ENCODE data around the gene VSTM4.

VSTM4 gene

GRCh38 chr10:49054753-49055152 lies 60.6 kb downstream of the VSTM4 start:
- H3K9ac ChIP-seq (ENCODE audit: low read length in 2 of 2) = no peak overlapping the region

GRCh38 chr10:49053998-49054692 lies 61.2 kb downstream of the VSTM4 start:
- H3K9ac ChIP-seq (ENCODE audit: low read length in 2 of 2) = no peak overlapping the region
- no peaks in the 10 kb centered on the region for H3K27me3 ChIP-seq (ENCODE audit: control insufficient read depth in 1 of 2, insufficient read depth in 2 of 2, low read length in 2 of 2)
- H3K4me3 ChIP-seq (ENCODE audit: low read length in 2 of 2) = no peak overlapping the region
- peaks cover 41% of the 10 kb centered on the region for H3K4me1 ChIP-seq (ENCODE audit: control insufficient read depth, insufficient read depth, low read length)
- H3K9me3 ChIP-seq (ENCODE audit: control insufficient read depth in 2 of 2, low read length in 2 of 2) = no peaks in the 10 kb centered on the region
- no peak overlapping the region for H3K27ac ChIP-seq (ENCODE audit: low read length)
- H3K36me3 ChIP-seq (ENCODE audit: control insufficient read depth in 2 of 2, insufficient read depth in 2 of 2, low read length in 2 of 2) = peaks cover 0 to 1% of the 10 kb centered on the region in 2 donors

More at GRCh38 chr10:49054753-49055152, 60.6 kb downstream of the VSTM4 start:
- H3K4me3 ChIP-seq (ENCODE audit: low read length in 2 of 2) = no peak overlapping the region
- H3K36me3 ChIP-seq (ENCODE audit: control insufficient read depth in 2 of 2, insufficient read depth in 2 of 2, low read length in 2 of 2) = peaks cover 0 to 2% of the 10 kb centered on the region in 2 donors
- no peak overlapping the region for H3K27ac ChIP-seq (ENCODE audit: low read length)
- peaks cover 41% of the 10 kb centered on the region for H3K4me1 ChIP-seq (ENCODE audit: control insufficient read depth, insufficient read depth, low read length)
- H3K27me3 ChIP-seq (ENCODE audit: control insufficient read depth in 1 of 2, insufficient read depth in 2 of 2, low read length in 2 of 2) = no peaks in the 10 kb centered on the region
- H3K9me3 ChIP-seq (ENCODE audit: control insufficient read depth in 2 of 2, low read length in 2 of 2) = no peaks in the 10 kb centered on the region

- Histone ChIP-seq H3K9me3 (ENCODE audit: control insufficient read depth in 2 of 2, low read length in 2 of 2) (no peaks in the 10 kb centered on the region), H3K27ac (ENCODE audit: low read length) (peak overlapping the region; percentile 11), H3K9ac (ENCODE audit: low read length in 2 of 2) (no peak overlapping the region), H3K27me3 (ENCODE audit: control insufficient read depth in 1 of 2, insufficient read depth in 2 of 2, low read length in 2 of 2) (no peaks in the 10 kb centered on the region), H3K4me3 (ENCODE audit: low read length in 2 of 2) (no peak overlapping the region), H3K36me3 (ENCODE audit: control insufficient read depth in 2 of 2, insufficient read depth in 2 of 2, low read length in 2 of 2) (peaks cover 0 to 2% of the 10 kb centered on the region in 2 donors), H3K4me1 (ENCODE audit: control insufficient read depth, insufficient read depth, low read length) (peaks cover 37% of the 10 kb centered on the region)
Measured at GRCh38 chr10:49053053-49053997, 62.0 kb downstream of the VSTM4 start.

GRCh38 chr10:49052069-49052468 lies 63.3 kb downstream of the VSTM4 start:
- Histone ChIP-seq H3K9me3 (ENCODE audit: control insufficient read depth in 2 of 2, low read length in 2 of 2) (no peaks in the 10 kb centered on the region), H3K27ac (ENCODE audit: low read length) (no peak overlapping the region), H3K4me3 (ENCODE audit: low read length in 2 of 2) (no peak overlapping the region), H3K36me3 (ENCODE audit: control insufficient read depth in 2 of 2, insufficient read depth in 2 of 2, low read length in 2 of 2) (peaks cover 0 to 7% of the 10 kb centered on the region in 2 donors), H3K27me3 (ENCODE audit: control insufficient read depth in 1 of 2, insufficient read depth in 2 of 2, low read length in 2 of 2) (no peaks in the 10 kb centered on the region), H3K9ac (ENCODE audit: low read length in 2 of 2) (no peak overlapping the region), H3K4me1 (ENCODE audit: control insufficient read depth, insufficient read depth, low read length) (peaks cover 33% of the 10 kb centered on the region)

GRCh38 chr10:49050906-49051305 lies 64.4 kb downstream of the VSTM4 start:
- Histone ChIP-seq H3K36me3 (ENCODE audit: control insufficient read depth in 2 of 2, insufficient read depth in 2 of 2, low read length in 2 of 2) (peaks cover 0 to 9% of the 10 kb centered on the region in 2 donors), H3K9ac (ENCODE audit: low read length in 2 of 2) (no peak overlapping the region), H3K4me3 (ENCODE audit: low read length in 2 of 2) (no peak overlapping the region), H3K9me3 (ENCODE audit: control insufficient read depth in 2 of 2, low read length in 2 of 2) (no peaks in the 10 kb centered on the region), H3K27me3 (ENCODE audit: control insufficient read depth in 1 of 2, insufficient read depth in 2 of 2, low read length in 2 of 2) (no peaks in the 10 kb centered on the region), H3K27ac (ENCODE audit: low read length) (no peak overlapping the region), H3K4me1 (ENCODE audit: control insufficient read depth, insufficient read depth, low read length) (peaks cover 26% of the 10 kb centered on the region)

GRCh38 chr10:49050366-49050765 lies 65.0 kb downstream of the VSTM4 start:
- Histone ChIP-seq H3K9me3 (ENCODE audit: control insufficient read depth in 2 of 2, low read length in 2 of 2) (no peaks in the 10 kb centered on the region), H3K27ac (ENCODE audit: low read length) (no peak overlapping the region), H3K27me3 (ENCODE audit: control insufficient read depth in 1 of 2, insufficient read depth in 2 of 2, low read length in 2 of 2) (no peaks in the 10 kb centered on the region)

GRCh38 chr10:49049660-49050059 lies 65.7 kb downstream of the VSTM4 start:
- Histone ChIP-seq H3K4me3 (ENCODE audit: low read length in 2 of 2) (no peak overlapping the region), H3K27ac (ENCODE audit: low read length) (no peak overlapping the region), H3K9me3 (ENCODE audit: control insufficient read depth in 2 of 2, low read length in 2 of 2) (no peaks in the 10 kb centered on the region), H3K9ac (ENCODE audit: low read length in 2 of 2) (no peak overlapping the region), H3K36me3 (ENCODE audit: control insufficient read depth in 2 of 2, insufficient read depth in 2 of 2, low read length in 2 of 2) (peaks cover 0 to 10% of the 10 kb centered on the region in 2 donors), H3K27me3 (ENCODE audit: control insufficient read depth in 1 of 2, insufficient read depth in 2 of 2, low read length in 2 of 2) (no peaks in the 10 kb centered on the region), H3K4me1 (ENCODE audit: control insufficient read depth, insufficient read depth, low read length) (peaks cover 19% of the 10 kb centered on the region)

More at GRCh38 chr10:49050366-49050765, 65.0 kb downstream of the VSTM4 start:
- Histone ChIP-seq H3K4me1 (ENCODE audit: control insufficient read depth, insufficient read depth, low read length) (peaks cover 21% of the 10 kb centered on the region), H3K36me3 (ENCODE audit: control insufficient read depth in 2 of 2, insufficient read depth in 2 of 2, low read length in 2 of 2) (peaks cover 0 to 10% of the 10 kb centered on the region in 2 donors), H3K9ac (ENCODE audit: low read length in 2 of 2) (no peak overlapping the region), H3K4me3 (ENCODE audit: low read length in 2 of 2) (no peak overlapping the region)

- Histone ChIP-seq H3K27me3 (ENCODE audit: control insufficient read depth in 1 of 2, insufficient read depth in 2 of 2, low read length in 2 of 2) (no peaks in the 10 kb centered on the region), H3K9me3 (ENCODE audit: control insufficient read depth in 2 of 2, low read length in 2 of 2) (no peaks in the 10 kb centered on the region), H3K4me3 (ENCODE audit: low read length in 2 of 2) (no peak overlapping the region), H3K9ac (ENCODE audit: low read length in 2 of 2) (no peak overlapping the region), H3K27ac (ENCODE audit: low read length) (no peak overlapping the region), H3K36me3 (ENCODE audit: control insufficient read depth in 2 of 2, insufficient read depth in 2 of 2, low read length in 2 of 2) (peaks cover 0 to 10% of the 10 kb centered on the region in 2 donors), H3K4me1 (ENCODE audit: control insufficient read depth, insufficient read depth, low read length) (peaks cover 2% of the 10 kb centered on the region)
Measured at GRCh38 chr10:49047128-49047639, 68.1 kb downstream of the VSTM4 start.

GRCh38 chr10:49044293-49045193 lies 70.8 kb downstream of the VSTM4 start:
- Histone ChIP-seq H3K4me1 (ENCODE audit: control insufficient read depth, insufficient read depth, low read length) (peaks cover 2% of the 10 kb centered on the region), H3K4me3 (ENCODE audit: low read length in 2 of 2) (no peak overlapping the region), H3K36me3 (ENCODE audit: control insufficient read depth in 2 of 2, insufficient read depth in 2 of 2, low read length in 2 of 2) (peaks cover 0 to 10% of the 10 kb centered on the region in 2 donors)

GRCh38 chr10:49040601-49041000 lies 74.7 kb downstream of the VSTM4 start:
- Histone ChIP-seq H3K4me1 (ENCODE audit: control insufficient read depth, insufficient read depth, low read length) (no peaks in the 10 kb centered on the region), H3K9ac (ENCODE audit: low read length in 2 of 2) (no peak overlapping the region), H3K27me3 (ENCODE audit: control insufficient read depth in 1 of 2, insufficient read depth in 2 of 2, low read length in 2 of 2) (no peaks in the 10 kb centered on the region), H3K9me3 (ENCODE audit: control insufficient read depth in 2 of 2, low read length in 2 of 2) (no peaks in the 10 kb centered on the region), H3K27ac (ENCODE audit: low read length) (no peak overlapping the region), H3K36me3 (ENCODE audit: control insufficient read depth in 2 of 2, insufficient read depth in 2 of 2, low read length in 2 of 2) (peaks cover 3 to 5% of the 10 kb centered on the region in 2 donors), H3K4me3 (ENCODE audit: low read length in 2 of 2) (no peak overlapping the region)

More at GRCh38 chr10:49044293-49045193, 70.8 kb downstream of the VSTM4 start:
- Histone ChIP-seq H3K27ac (ENCODE audit: low read length) (no peak overlapping the region), H3K9ac (ENCODE audit: low read length in 2 of 2) (no peak overlapping the region), H3K27me3 (ENCODE audit: control insufficient read depth in 1 of 2, insufficient read depth in 2 of 2, low read length in 2 of 2) (no peaks in the 10 kb centered on the region), H3K9me3 (ENCODE audit: control insufficient read depth in 2 of 2, low read length in 2 of 2) (no peaks in the 10 kb centered on the region)

Measured in stomach smooth muscle (tissue), 2 donors.